Measurements from ENCODE around the gene FAM120C. TPM values are rescaled to one million over a fixed set of nuclear protein-coding genes. Genes with fewer than 3 reads are reported as not detected.

Gene FAM120C
- total and polyA plus RNA-seq, 2 of the 4 experiments (the other 2 are of a cell fraction): 3.4 to 3.6 TPM

DNA sequence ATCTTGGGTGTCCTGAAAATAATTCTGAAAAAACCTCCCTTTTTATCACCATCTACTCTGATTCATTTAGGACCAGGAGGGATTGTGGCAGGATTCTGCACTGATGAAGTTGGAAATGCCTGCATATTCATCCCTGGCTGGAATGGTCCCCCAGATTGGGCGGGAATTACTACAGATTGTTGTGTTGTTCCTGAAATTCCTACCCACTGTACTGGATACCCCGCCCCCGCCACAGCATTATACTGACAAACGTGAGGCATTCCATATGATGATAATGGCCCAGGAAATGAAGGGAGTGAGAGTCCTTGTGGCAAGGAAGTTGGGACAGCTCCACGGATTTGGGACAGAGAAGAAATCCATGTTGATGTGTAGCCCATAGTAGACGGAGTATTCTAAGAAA, 15.2 kb upstream of the FAM120C start:
- DNase-seq (no peak), ATAC-seq (ENCODE audit: low read depth) (no peak)
- Histone ChIP-seq H3K14ac (replicated peaks; ENCODE audit: low read depth, low read length) (no peak overlapping the region), H3K4me2 (ENCODE audit: low read depth, low read length) (no peak overlapping the region), H3K27me3 (ENCODE audit: control insufficient read depth, insufficient read depth, low read length) (no peaks in the 10 kb centered on the region; the same call in 1 of the 2 replicates), H4K5ac (ENCODE audit: low read depth, low read length) (no peak overlapping the region), H2BK5ac (ENCODE audit: low read depth, low read length, poor library complexity, severe bottlenecking) (no peak overlapping the region), H2AFZ (replicated peaks; ENCODE audit: low read length, poor library complexity) (no peak overlapping the region), H2BK120ac (ENCODE audit: low read depth, low read length) (no peak overlapping the region), H4K91ac (ENCODE audit: insufficient read depth, low read depth, low read length) (no peak overlapping the region), H3K4ac (ENCODE audit: low read depth, low read length) (no peak overlapping the region), H2AK5ac (ENCODE audit: low read depth, low read length) (no peak overlapping the region), H3K79me1 (ENCODE audit: low read depth in 1 of 2, low read length in 2 of 2) (no peaks in the 10 kb centered on the region), H3K27ac (ENCODE audit: insufficient read depth, low read length) (no peak overlapping the region), H2BK20ac (ENCODE audit: low read depth, low read length) (no peak overlapping the region), H2BK15ac (ENCODE audit: low read depth, low read length) (no peak overlapping the region), H3K23ac (ENCODE audit: low read depth, low read length) (no peak overlapping the region), H3K9me3 (ENCODE audit: control insufficient read depth, insufficient read depth, low read length) (no peaks in the 10 kb centered on the region), H3K18ac (ENCODE audit: low read depth, low read length) (no peak overlapping the region), H3K4me1 (ENCODE audit: control insufficient read depth, insufficient read depth, low read length) (no peaks in the 10 kb centered on the region), H3K4me3 (ENCODE audit: insufficient read depth, low read depth, low read length) (no peak overlapping the region), H3K9me1 (ENCODE audit: insufficient read depth, low read length) (0 out of 2 replicates have a peak, but pooled peaks cover 3% of the 10 kb centered on the region), H4K8ac (ENCODE audit: low read depth in 2 of 2, low read length in 2 of 2) (no peak overlapping the region), H4K20me1 (ENCODE audit: insufficient read depth, low read length) (no peaks in the 10 kb centered on the region), H3K36me3 (ENCODE audit: control insufficient read depth, insufficient read depth, low read length) (no peaks in the 10 kb centered on the region), H3K9ac (ENCODE audit: low read depth, low read length) (no peak overlapping the region), H3K56ac (ENCODE audit: extremely low read depth, insufficient read depth, low read length) (no peak overlapping the region), H2AK9ac (replicated peaks; ENCODE audit: low read depth, low read length, poor library complexity) (no peak overlapping the region)
- in situ Hi-C loops (cut with MboI; ENCODE audit: low sequenced_read_pairs) (no loop called here), intact Hi-C loops (cut with micrococcal nuclease) (no loop called here), dilution Hi-C loops (cut with HindIII; ENCODE audit: low sequenced_read_pairs, unreplicated experiment) (no loop called here)
- no peak for TF ChIP-seq RCOR1 (IDR thresholded peaks at IDR 0.05; ENCODE audit: insufficient replicate concordance, low read length)
- BruUV-seq (replicated peaks): no TSS peak
- no CpG with 5 or more reads among the region's 6 CpGs for WGBS, 2 experiments (ENCODE audit: extremely low coverage in 2 of 2, insufficient read length in 1 of 2)
- ChIA-PET CTCF (no interaction called here), POLR2A (ENCODE audit: unreplicated experiment) (no interaction called here)

All from IMR-90 (cell line).